LHCN-M2 (cell line): ENCODE results near the gene APBB2. TPM values are rescaled to one million over a fixed set of nuclear protein-coding genes. Genes with fewer than 3 reads are reported as not detected.

Source experiments
- DNase-seq: peaks from one replicate; pipeline ENCODE4 v3.0.0-alpha.2; 2012; ENCODE audit warnings: low read depth
- total RNA-seq: library from RNA; depleted of rRNA; stranded (reverse); fragments of >200 nt; gene quantifications from 2 replicates; pipeline ENCODE4 v1.2.3, GENCODE V29; 2014

Gene APBB2
- total RNA-seq, 1 experiment from 2014 or later = 109 TPM

DNA sequence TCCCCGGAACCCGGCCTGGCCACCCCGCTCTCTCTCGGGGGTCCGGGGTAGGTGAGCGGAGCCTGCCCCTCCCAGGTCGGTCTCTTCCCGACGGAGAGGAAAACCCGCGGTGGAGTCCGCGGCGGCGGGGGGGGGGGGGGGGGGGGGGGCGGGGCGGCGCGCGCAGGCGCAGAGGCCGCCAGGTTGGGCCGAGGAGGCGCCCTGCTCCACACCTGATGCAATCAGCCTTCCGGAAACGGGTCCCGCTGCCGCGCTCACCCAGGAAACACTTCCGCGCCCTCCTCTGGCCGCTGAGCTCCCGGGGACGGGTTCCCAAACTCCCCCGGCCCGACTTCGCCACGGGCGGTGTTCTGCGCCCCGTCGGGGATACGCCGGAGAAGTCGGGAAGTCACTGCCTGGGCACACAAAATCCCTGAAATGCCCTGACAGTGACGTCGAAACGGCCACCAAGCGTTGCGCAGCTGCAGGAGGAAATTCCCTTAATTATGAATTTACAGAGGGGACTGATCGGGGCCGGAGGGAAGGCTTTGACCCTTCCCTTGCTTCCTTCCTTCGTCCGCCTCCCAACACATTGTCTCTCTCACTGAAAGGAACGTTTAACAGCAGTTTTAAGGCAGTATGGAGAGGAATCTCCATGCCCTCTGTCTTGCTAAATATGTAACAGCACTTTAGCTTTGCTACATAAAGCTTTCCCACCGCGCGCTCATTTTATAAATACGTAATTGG, 2.1 kb upstream of the APBB2 start:
- peak; percentile 61 for DNase-seq

DNA sequence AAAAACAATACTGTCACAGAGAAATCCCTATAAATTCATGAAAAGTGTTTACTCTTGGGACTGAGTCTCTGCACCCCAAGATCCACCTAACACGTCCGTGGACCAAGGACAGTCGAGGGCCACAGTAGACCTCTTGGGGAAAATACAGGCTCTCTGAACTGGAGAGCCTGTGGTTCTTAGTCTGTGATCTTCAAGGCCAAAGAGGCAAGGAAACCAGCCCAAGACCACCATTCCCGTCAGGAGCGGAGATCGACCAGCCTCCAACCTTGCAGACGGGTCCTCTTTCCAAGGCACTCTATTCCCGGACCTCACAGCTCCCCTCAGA, 1.6 kb upstream of the APBB2 start:
- DNase-seq = no peak

GRCh38 chr4:41215155-41215554, 813 bp upstream of the APBB2 start:
- DNase-seq = no peak

GRCh38 chr4:41214825-41215146, 444 bp upstream of the APBB2 start:
- DNase-seq = no peak

DNA sequence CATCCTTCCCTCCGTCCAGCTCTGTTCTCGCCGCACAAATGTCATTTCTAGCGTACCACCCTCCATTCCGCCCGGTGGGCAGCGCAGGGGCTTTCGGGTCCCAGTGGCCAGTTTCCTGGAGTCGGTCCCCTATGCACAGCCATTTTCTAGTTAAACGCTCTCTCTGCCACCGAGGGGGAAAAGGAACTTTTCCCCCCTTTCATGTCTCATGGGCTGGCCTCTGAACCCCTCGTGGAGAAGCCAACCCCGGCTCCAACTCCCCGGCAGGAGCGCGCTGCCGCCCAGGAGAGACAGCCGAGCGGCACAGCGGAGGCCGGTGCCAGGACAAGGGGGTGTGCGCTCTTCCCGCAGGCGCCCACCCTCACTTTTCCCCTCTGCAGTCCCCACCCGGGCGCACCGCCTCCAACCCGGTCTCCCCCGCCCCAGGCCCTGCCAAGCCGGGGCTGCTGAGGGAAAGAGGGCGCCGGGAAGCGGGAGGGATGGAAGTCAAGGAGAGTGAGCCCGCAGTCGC, 662 bp downstream of the APBB2 start:
- no peak for DNase-seq

DNA sequence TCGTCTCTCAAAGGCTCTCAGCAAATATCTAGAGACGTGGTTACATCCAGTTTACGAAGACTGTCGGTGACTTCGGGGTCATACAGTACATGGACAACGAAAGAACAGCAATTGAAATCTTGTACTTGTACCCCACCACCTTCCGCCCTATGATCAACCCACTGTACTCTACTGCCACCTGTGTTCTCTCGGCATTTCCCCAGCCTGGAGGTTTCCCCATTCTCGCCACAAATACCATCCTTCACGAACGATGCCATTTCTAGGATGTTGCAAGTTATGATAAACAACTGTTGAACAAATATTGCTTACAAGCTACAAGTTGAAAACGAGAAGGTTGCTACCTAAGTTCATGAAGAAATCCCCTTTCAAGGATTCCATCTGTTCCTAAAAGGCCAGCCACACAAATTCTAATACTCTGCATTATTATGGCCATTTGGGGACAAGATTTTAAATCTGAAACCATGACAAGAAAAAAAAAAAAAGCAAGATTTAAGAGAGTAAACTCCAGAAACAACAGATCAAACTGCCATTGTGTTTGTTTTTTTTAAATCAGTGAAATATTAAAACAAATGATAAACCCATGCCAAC, 1.6 kb downstream of the APBB2 start:
- DNase-seq = peak; percentile 85

GRCh38 chr4:41211951-41212615, 2.3 kb downstream of the APBB2 start:
- no peak for DNase-seq

GRCh38 chr4:41209901-41210300, 4.4 kb downstream of the APBB2 start:
- DNase-seq = no peak

DNA sequence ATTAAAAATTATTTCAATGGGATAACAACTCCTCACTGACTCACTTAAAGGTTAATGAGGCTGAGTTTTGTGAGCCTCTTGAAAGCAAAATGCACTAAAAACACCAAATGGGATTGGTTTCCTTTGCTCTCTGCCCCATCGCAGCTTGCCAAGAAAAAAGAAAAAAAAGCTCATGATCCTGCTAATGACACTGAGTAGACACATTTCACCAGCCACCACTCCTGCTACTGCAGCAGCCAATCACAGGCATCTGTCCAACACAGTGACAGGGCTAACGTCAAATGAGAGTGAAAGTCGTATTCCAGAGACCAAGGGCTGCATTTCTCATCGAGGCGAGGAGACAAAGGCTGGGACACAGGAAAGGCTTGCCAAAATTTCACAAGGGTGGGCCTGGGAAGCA, 5.2 kb downstream of the APBB2 start:
- DNase-seq = no peak

GRCh38 chr4:41207291-41207831, 7.0 kb downstream of the APBB2 start:
- peak; percentile 73 for DNase-seq

GRCh38 chr4:41205854-41206460, 8.4 kb downstream of the APBB2 start:
- DNase-seq = peak; percentile 77

DNA sequence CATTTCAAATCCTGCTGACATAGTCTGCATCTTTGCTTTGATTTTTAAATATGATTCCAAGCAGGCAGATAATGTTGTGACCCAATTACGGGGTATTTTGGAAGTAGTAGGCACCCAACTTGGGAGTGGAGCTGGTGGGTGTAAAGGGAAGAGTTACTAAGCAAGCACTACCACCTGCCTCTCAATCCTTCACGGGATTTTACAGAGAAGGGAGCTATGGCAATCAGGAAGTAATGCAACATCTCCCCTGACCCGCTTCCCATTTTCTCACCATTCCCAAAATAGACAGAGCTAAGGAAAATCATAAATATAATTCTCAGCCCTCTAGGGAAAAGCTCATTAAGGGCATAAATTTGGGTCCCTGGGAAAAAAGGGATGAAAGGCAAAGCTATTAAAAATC, 9.2 kb downstream of the APBB2 start:
- DNase-seq = no peak

GRCh38 chr4:41204400-41204978, 9.9 kb downstream of the APBB2 start:
- DNase-seq = peak; percentile 91

GRCh38 chr4:41203841-41204240, 10.5 kb downstream of the APBB2 start:
- no peak for DNase-seq

DNA sequence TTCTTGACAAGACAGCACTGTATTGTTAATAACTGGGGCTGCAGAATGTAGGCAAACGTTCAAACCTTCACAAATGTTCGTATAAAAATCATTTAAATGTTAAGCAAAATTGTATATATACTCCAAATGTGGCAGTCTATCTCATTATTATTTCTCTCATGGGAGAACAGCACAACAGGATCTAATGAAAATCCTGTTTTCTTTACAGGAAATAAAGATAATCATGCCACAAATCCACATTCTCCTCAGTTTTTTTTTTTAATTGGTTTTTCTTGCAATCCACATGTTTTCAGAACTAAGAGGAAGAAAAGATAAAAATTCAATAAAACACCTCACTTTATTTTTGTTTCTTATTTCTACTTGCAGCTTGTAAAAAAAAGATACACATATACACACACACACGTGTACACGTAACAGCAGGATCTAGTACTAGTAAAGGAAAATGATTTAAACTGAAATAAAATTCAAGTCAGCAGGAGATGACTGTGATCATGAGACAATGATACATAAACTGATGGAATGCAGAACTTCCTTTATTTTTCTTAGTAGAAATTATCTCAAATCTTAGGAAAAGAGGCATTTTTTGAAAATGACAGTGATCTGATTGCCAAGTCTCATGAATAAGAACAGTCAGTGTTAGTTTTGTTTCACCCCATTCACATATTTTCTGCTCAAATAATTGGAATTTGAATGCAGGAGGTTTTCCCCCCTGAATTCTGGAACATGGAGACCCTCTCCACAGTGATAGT, 11.3 kb downstream of the APBB2 start:
- no peak for DNase-seq

DNA sequence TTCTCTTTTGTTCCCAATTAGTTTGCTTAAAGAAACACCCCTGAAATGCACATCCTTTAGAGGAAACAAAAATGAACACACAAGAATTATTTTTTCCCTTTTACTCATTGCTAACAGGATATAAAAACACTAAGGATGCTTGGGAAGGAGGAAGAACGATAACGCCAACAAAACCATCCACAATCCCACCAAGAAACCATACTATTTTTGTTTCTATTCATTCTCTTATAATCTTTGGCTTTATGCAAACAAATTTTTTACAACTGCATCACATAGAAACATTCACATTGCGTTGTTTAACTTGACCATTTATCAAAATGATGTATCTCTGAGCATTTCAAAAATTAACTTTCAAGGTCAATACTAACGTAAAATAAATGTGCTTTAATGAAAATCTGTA, 12.0 kb downstream of the APBB2 start:
- no peak for DNase-seq

DNA sequence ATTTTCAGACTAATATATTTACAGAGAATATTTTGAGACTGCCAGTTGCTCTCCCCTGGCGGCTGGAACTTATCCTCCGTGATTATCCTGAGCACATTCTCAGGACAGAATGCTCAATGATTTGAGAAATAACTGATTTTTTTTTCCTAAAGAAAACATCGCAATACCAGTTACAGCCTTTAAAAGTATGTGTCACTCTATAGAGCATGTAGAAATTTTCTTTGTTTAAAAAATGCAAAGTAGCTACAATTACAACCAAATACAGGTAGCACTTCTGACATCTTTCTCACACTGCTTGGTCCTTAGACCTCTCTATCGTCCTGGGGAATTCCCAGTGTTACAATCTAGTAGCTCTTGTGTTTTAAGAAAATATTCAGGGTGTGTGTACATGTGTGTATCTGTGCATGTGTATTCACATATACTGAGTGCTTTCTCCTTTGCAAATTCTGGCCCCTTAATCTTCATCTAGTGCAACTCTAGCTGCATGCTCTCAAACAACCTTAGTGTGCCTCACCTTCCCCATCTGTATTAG, 13.8 kb downstream of the APBB2 start:
- DNase-seq = no peak

DNA sequence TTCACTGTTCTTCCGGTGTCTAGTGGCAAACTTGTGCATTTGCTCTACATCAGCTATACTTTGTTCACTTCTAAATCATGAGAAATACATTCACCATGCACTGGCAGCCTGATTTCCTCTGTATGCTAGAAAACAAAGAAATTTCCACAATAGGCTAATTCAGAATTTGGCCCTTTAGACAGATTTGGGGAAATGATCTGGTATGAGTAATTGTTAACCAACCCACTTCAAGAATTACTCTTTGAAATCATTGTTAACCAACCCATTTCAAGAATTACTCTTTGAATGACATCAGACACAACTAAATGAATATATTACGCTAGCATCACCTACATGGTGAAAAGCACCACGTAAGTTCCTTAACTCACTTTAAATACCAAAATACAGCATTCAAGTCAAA, 14.6 kb downstream of the APBB2 start:
- DNase-seq = no peak

DNA sequence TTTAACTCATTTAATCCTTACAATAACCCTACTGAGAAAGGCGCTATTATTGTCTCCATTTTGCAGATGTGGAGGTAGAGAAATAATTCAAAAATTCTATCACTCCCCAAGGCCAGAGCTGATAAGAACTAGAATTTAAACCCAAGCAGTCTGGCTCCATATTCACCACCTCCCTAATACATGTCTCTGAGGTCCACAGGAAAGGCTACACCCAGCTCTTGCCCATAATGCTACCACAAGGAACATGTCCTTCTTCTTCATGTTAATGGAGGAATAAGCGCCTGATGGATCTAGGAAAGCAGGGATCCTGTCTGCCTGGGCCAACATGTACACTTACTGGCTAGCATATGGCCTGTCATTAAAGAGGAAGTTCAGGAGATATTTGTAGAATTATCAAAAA, 16.3 kb downstream of the APBB2 start:
- no peak for DNase-seq

DNA sequence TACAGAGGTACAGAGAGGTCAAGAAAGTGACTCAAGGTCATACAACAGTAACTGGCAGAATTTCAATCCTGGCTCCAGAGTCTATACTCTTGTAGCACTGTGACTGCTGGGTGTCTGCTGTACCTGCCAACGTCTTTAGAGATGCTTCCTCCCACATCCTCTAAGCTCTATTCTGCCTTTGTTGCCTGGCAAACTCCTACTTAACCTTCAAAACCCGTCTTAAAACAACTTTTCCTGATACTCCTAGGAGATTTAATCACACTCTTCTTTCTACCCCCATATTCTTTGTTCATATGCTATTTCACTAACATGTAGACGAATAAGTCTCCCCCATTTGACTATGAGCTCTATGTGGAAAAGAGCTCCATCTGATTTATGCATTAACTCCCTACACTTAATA, 16.8 kb downstream of the APBB2 start:
- DNase-seq = no peak
